HFFc6 (cell line): ENCODE data around the gene BAAT. TPM values are rescaled to one million over a fixed set of nuclear protein-coding genes. Genes with fewer than 3 reads are reported as not detected.

Experiments used
- DNase-seq: peaks from one replicate; pipeline ENCODE4 v3.0.0-alpha.2; 2018
- H3K27ac Mint-ChIP-seq: 2 replicates; pipeline ENCODE4 v1.8.0; 2020; ENCODE audit warnings: mild to moderate bottlenecking, mixed read lengths
- H3K27me3 Mint-ChIP-seq: 2 replicates; pipeline ENCODE4 v1.8.0; 2021; ENCODE audit warnings: mild to moderate bottlenecking, moderate library complexity, mixed read lengths; ENCODE audit not compliant: insufficient read depth
- H3K36me3 Mint-ChIP-seq: 2 replicates; pipeline ENCODE4 v1.8.0; 2021; ENCODE audit warnings: low read depth, mixed read lengths
- H3K4me1 Mint-ChIP-seq: 2 replicates; pipeline ENCODE4 v1.8.0; 2020; ENCODE audit warnings: low read depth, mixed read lengths
- H3K4me3 Mint-ChIP-seq: 2 replicates; pipeline ENCODE4 v1.8.0; 2020; ENCODE audit warnings: mild to moderate bottlenecking, moderate library complexity, mixed read lengths
- H3K9me3 Mint-ChIP-seq: 2 replicates; pipeline ENCODE4 v1.8.0; 2020; ENCODE audit warnings: mild to moderate bottlenecking, mixed read lengths
- total RNA-seq, 6 experiments: library from RNA; stranded (reverse); fragmentation: NEBNext Ultra II Directional; extraction: Animal tissue kit (Norgen Biotek cat#: 25700); gene quantifications; 2 replicates in 1 of 6; 3 replicates in 5 of 6; pipeline ENCODE4 v1.2.3, GENCODE V29; 2021
- TF ChIP-seq, protein P1 (sequence below): fragments of 200-600 bp; sonication (generic); IDR thresholded peaks from 2 replicates; pipeline ENCODE4 v1.5.0; 2021; ENCODE audit warnings: antibody characterized with exemption, mild to moderate bottlenecking

The BAAT gene
- total RNA-seq, 6 experiments from 2014 or later: 0.08 TPM; not detected in 5

DNA sequence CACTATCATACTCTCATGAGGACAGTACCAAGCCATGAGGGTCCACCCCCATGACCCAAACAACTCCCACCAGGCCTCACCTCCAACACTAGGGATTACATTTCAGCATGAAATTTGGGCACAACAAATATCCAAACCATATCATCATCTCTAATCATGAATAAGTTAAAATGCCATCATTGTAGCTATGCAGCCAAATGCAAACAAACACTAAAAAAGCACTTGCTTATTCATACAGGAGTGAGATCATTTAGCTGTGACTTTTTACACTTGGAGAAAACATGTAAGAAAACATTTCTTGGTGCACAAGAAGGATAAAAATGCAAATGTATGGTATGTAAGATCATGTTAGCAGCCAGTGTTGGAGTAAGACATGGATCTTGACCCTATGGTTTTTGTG lies 24.2 kb downstream of the BAAT start:
- no peak for DNase-seq
- Mint-ChIP-seq H3K9me3 (no peaks in the 10 kb centered on the region), H3K36me3 (no peaks in the 10 kb centered on the region), H3K27me3 (no peaks in the 10 kb centered on the region; the same call in 1 of the 2 replicates), H3K27ac (no peak overlapping the region), H3K4me3 (no peak overlapping the region), H3K4me1 (peaks cover 8% of the 10 kb centered on the region)
- TF ChIP-seq, protein P1, sequence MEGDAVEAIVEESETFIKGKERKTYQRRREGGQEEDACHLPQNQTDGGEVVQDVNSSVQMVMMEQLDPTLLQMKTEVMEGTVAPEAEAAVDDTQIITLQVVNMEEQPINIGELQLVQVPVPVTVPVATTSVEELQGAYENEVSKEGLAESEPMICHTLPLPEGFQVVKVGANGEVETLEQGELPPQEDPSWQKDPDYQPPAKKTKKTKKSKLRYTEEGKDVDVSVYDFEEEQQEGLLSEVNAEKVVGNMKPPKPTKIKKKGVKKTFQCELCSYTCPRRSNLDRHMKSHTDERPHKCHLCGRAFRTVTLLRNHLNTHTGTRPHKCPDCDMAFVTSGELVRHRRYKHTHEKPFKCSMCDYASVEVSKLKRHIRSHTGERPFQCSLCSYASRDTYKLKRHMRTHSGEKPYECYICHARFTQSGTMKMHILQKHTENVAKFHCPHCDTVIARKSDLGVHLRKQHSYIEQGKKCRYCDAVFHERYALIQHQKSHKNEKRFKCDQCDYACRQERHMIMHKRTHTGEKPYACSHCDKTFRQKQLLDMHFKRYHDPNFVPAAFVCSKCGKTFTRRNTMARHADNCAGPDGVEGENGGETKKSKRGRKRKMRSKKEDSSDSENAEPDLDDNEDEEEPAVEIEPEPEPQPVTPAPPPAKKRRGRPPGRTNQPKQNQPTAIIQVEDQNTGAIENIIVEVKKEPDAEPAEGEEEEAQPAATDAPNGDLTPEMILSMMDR: no peak

DNA sequence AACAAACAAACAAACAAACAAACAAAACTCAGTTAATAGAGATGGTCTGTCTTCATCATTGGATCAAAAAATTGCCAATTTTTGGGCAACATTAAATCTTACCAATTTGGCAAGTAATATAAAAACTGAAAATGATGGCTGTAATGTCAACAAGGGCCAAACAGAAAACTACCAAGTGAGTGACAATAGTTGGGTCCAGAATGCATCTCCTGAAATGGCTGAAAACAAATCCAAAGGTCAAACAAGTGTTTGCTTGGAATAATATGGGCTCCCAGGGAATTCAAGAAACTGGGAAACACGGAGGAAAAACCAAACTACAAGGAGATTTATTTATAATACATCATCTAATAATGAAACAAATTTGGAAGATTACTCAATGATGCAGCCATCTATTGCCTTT lies 25.1 kb downstream of the BAAT start:
- no peak overlapping the region for H3K4me3 Mint-ChIP-seq
- H3K27ac Mint-ChIP-seq: no peak overlapping the region
- H3K4me1 Mint-ChIP-seq: peaks cover 2% of the 10 kb centered on the region; the same call in 1 of the 2 replicates
- H3K9me3 Mint-ChIP-seq: no peaks in the 10 kb centered on the region
- TF ChIP-seq, protein P1: no peak
- no peaks in the 10 kb centered on the region; the same call in 1 of the 2 replicates for H3K27me3 Mint-ChIP-seq
- DNase-seq: no peak
- no peaks in the 10 kb centered on the region for H3K36me3 Mint-ChIP-seq

DNA sequence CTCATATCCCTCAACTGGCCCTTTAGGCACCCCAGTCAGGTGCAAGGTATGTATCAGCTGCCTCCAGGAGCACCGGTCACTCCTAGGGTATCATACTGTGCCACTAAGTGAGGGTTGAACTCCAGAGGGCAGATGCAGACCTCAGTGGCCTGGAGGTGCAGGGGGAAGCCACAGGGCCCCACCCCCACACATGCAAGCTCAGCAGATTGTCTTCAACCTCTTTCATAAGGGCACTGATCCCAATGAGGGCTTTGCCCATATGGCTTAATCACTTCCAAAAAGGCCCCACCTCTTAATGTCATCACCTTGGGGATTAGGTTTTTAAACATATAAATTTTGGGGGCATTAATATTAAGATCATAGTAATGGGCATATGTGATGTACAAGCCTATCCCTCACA lies 28.2 kb downstream of the BAAT start:
- H3K4me1 Mint-ChIP-seq: no peaks in the 10 kb centered on the region
- no peak overlapping the region for H3K27ac Mint-ChIP-seq
- H3K36me3 Mint-ChIP-seq: no peaks in the 10 kb centered on the region
- no peaks in the 10 kb centered on the region for H3K27me3 Mint-ChIP-seq
- TF ChIP-seq, protein P1: no peak
- no peaks in the 10 kb centered on the region for H3K9me3 Mint-ChIP-seq
- no peak for DNase-seq
- H3K4me3 Mint-ChIP-seq: no peak overlapping the region

DNA sequence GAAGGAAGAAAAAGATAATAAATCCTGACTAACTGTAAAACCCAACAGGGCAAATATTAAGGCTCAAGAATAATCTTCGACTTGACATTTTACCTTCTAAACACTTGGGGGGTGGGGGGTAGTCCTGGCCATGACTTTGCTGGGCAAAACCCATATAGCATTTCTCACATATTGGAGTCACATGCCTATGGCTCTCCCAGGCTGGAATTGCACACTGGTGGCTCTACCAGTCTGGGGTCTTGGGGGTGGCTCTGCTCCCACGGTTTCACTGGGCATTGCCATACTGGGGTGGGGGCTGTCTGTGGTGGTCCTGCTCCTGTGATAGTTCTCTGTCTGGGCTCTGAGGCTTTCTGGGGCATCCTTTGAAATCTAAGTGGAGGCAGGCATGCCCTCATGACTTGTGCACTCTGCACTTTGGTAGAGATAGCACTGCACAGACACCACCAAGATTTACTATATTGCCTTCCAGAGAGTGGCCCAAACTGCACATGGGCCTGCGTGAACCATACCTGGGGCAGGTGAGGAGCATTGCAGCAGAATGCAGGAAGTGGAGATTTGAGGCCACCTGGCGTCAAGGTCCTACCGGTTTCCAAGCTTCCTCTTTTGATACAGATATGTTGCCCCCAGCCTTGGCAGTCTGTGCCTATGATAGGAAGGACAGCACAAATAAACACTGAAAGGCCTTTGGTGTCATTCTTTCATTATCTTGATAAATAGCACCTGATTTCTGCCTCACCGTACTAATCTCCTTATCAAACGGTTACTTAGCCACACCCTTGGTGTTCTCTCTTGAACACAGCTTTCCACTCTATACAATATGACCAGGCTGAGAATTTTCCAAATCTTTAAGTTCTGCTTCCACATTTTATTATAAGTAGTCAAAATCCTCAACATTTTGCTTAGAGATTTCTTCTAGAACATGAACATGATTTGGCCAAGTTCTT lies 29.8 kb downstream of the BAAT start:
- Mint-ChIP-seq H3K4me3 (no peak overlapping the region), H3K9me3 (no peaks in the 10 kb centered on the region), H3K27me3 (no peaks in the 10 kb centered on the region), H3K36me3 (no peaks in the 10 kb centered on the region), H3K27ac (no peak overlapping the region), H3K4me1 (no peaks in the 10 kb centered on the region)
- no peak for DNase-seq
- TF ChIP-seq, protein P1: no peak

GRCh38 chr9:101354143-101354764 lies 30.6 kb downstream of the BAAT start:
- no peaks in the 10 kb centered on the region for H3K27me3 Mint-ChIP-seq
- DNase-seq: no peak
- no peaks in the 10 kb centered on the region for H3K36me3 Mint-ChIP-seq
- H3K4me1 Mint-ChIP-seq: no peaks in the 10 kb centered on the region
- H3K27ac Mint-ChIP-seq: no peak overlapping the region
- TF ChIP-seq, protein P1: no peak
- H3K4me3 Mint-ChIP-seq: no peak overlapping the region
- H3K9me3 Mint-ChIP-seq: no peaks in the 10 kb centered on the region
